ENCODE results near the gene TAAR6.

Gene TAAR6

GRCh38 chr6:132614554-132614953, 44.4 kb downstream of the TAAR6 start:
- TF ChIP-seq CTCF (IDR thresholded peaks at IDR 0.05) = no peak

DNA sequence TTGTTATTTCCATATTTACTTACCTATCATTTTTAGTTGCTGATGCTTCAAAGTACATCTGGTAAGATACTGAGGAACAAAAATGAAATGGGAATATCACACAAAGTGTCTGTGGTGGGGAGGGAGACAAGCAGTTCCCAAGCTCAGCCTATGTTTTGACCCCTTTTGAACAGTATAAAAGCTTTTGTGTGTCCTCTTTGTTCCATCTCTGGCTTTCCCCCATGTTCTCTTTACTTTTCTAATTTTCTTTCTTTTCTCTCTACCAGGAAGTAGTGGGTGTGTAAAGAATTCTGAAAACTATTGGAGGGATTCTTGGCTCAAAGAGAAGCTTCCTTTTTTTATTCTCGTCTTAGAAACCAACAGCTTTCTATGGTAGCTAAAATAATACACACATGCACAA, 46.6 kb downstream of the TAAR6 start:
- no peak for TF ChIP-seq CTCF (IDR thresholded peaks at IDR 0.05)

All from LNCAP (cell line).